Measurements from ENCODE around the gene LRRC8D. TPM values are rescaled to one million over a fixed set of nuclear protein-coding genes. Genes with fewer than 3 reads are reported as not detected.

Gene LRRC8D
- total RNA-seq, 1 experiment from 2014 or later: 15.0 TPM

GRCh38 chr1:89975540-89976125, 154.8 kb downstream of the LRRC8D start:
- no TSS peak for BruUV-seq (replicated peaks)
- no peak overlapping the region for H3K9ac ChIP-seq (ENCODE audit: low read length)
- no peaks in the 10 kb centered on the region; a peak in 2 of 4 replicates for H3K4me1 ChIP-seq (ENCODE audit: control insufficient read depth in 1 of 2, insufficient read depth in 2 of 2, low read length in 2 of 2)
- no peak overlapping the region for H3K4me3 ChIP-seq (replicated peaks in 1 of 2; ENCODE audit: low read depth in 1 of 2, low read length in 2 of 2)
- ATAC-seq (no peak), DNase-seq (ENCODE audit: low read depth, low spot score) (no peak)
- H3K9me2 ChIP-seq (ENCODE audit: insufficient read depth): no peaks in the 10 kb centered on the region
- no peaks in the 10 kb centered on the region for H3K79me2 ChIP-seq (ENCODE audit: insufficient read depth, low read length)
- ChIA-PET CTCF (no interaction called here), POLR2A (no interaction called here), RAD21 (ENCODE audit: low non-redundant PET in 1 of 2, low total read pairs in 2 of 2, uncharacterized antibody in 2 of 2, unreplicated experiment in 2 of 2) (no interaction called here)
- H3K4me2 ChIP-seq (ENCODE audit: low read length): no peak overlapping the region
- TF ChIP-seq ELF1 (IDR thresholded peaks at IDR 0.05; ENCODE audit: borderline replicate concordance, low read depth) (no peak), FOSL1 (IDR thresholded peaks at IDR 0.05; ENCODE audit: low read depth) (no peak), POLR2AphosphoS5 (IDR thresholded peaks at IDR 0.05; ENCODE audit: low read depth, low read length) (no peak), ZNF274 (IDR thresholded peaks at IDR 0.05; ENCODE audit: low read depth, low read length) (no peak), EGR1 (IDR thresholded peaks at IDR 0.05; ENCODE audit: low read depth) (no peak), YY1 (IDR thresholded peaks at IDR 0.05; ENCODE audit: extremely low read depth, insufficient replicate concordance, low read depth, low read length) (no peak), TCF7L2 (IDR thresholded peaks at IDR 0.05; ENCODE audit: borderline replicate concordance, extremely low read depth, insufficient read depth, insufficient read length) (no peak), ZBTB33 (IDR thresholded peaks at IDR 0.05; ENCODE audit: extremely low read depth, insufficient replicate concordance, low read length) (no peak), RAD21 (IDR thresholded peaks at IDR 0.05; ENCODE audit: low read depth) (no peak), SP1 (IDR thresholded peaks at IDR 0.05; ENCODE audit: low read depth) (no peak), CBX3 (IDR thresholded peaks at IDR 0.05; ENCODE audit: low read depth) (no peak), JUND (IDR thresholded peaks at IDR 0.05) (no peak)
- TF ChIP-seq, protein P1, sequence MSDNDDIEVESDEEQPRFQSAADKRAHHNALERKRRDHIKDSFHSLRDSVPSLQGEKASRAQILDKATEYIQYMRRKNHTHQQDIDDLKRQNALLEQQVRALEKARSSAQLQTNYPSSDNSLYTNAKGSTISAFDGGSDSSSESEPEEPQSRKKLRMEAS (IDR thresholded peaks at IDR 0.05): no peak
- TF ChIP-seq, protein P2, sequence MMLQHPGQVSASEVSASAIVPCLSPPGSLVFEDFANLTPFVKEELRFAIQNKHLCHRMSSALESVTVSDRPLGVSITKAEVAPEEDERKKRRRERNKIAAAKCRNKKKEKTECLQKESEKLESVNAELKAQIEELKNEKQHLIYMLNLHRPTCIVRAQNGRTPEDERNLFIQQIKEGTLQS (IDR thresholded peaks at IDR 0.05): no peak
- no peaks in the 10 kb centered on the region for H3K36me3 ChIP-seq (ENCODE audit: control insufficient read depth in 1 of 2, insufficient read depth in 2 of 2, low read length in 2 of 2)
- intact Hi-C loops (cut with micrococcal nuclease): loop anchor here (10.0 kb wide), 1 partner anchor 351 kb away; no protein-coding TSS in a partner anchor
- no peaks in the 10 kb centered on the region for H3K27me3 ChIP-seq (ENCODE audit: insufficient read depth, low read length)
- no peak overlapping the region for H2AFZ ChIP-seq (ENCODE audit: low read depth, low read length, poor library complexity, severe bottlenecking)
- H3K9me3 ChIP-seq (ENCODE audit: control insufficient read depth in 1 of 2, insufficient read depth in 1 of 2, low read depth in 1 of 2, low read length in 2 of 2): no peaks in the 10 kb centered on the region
- H4K20me1 ChIP-seq (ENCODE audit: insufficient read depth): no peaks in the 10 kb centered on the region
- H3K27ac ChIP-seq (ENCODE audit: low read depth, low read length): no peak overlapping the region

All from HCT116 (cell line).